ENCODE results near the gene HIRA. TPM values are rescaled to one million over a fixed set of nuclear protein-coding genes. Genes with fewer than 3 reads are reported as not detected.
A peak's percentile ranks its signal among the peaks of the same experiment; 100 is the strongest.
"Not testable (repeated sequence)": the region's sequence is repeated elsewhere in the genome, so short reads cannot be mapped to it uniquely, and the experiment has no call there.

HIRA gene
- total RNA-seq, 2 donors from 2014 or later: 26.9 to 34.9 TPM

DNA sequence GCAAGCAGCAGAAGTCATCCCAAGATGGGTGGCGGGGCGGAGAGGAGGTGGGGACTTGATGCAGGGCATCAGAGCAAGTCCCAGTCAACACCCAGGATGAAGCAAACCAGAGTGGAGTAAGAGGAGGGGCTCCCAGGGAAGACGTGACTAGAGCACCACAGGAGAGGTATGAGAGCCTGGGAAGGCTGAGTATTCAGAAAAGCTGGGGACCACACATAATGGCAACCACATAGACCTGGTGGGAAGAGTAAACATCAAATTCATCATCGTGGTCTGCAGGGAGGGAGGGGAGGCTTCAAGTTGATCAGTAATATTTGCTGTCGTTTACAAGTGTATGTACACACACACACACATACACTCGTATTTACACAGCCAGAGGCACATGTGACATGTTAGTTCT, 79.3 kb downstream of the HIRA start:
- intact Hi-C loops (cut with DNase I, micrococcal nuclease): no loop called here
- DNase-seq (no peak), ATAC-seq (no peak)

GRCh38 chr22:19351604-19352003, 79.9 kb downstream of the HIRA start:
- intact Hi-C loops (cut with DNase I, micrococcal nuclease): no loop called here
- no peak for DNase-seq
- no peak for ATAC-seq

DNA sequence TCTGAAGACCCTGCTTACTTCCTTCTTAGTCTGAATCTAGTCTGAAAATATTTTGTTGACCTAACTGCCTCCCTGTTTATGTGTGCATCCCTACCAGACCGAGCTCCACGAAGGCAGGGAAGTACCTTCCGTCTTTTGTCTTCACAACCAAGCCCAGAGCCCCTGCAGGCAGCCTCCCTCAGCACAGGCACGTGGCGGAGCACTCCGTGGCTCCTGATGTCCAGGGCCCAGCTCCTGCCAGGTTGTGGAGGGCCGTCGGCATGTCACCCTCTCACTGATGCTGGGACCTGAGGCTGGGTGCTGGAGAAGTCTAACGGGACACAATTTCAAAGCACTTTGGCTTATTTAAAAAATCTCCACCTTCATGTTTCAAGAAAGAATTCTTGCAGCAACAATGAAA, 80.6 kb downstream of the HIRA start:
- ATAC-seq (no peak), DNase-seq (no peak)
- intact Hi-C loops (cut with DNase I, micrococcal nuclease): no loop called here

DNA sequence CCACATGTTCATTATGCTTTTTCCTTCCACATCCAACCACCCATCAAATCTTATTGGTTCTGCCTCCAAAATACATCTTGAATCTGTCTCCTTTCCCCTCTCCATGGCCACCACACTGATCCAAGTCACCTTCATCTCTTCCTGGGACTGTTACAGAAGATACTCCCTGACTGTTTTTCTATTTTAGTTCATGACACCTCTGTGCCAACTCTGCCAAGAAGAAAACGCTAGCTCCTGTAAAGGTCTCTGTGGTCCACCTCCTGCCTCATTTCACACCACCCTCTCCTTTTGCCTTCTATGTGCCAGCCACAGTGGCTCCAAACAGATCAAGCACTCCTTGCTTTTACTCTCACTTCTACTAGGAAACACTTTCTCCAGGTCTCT, 81.1 kb downstream of the HIRA start:
- DNase-seq (no peak), ATAC-seq (no peak)
- intact Hi-C loops (cut with DNase I, micrococcal nuclease): no loop called here

DNA sequence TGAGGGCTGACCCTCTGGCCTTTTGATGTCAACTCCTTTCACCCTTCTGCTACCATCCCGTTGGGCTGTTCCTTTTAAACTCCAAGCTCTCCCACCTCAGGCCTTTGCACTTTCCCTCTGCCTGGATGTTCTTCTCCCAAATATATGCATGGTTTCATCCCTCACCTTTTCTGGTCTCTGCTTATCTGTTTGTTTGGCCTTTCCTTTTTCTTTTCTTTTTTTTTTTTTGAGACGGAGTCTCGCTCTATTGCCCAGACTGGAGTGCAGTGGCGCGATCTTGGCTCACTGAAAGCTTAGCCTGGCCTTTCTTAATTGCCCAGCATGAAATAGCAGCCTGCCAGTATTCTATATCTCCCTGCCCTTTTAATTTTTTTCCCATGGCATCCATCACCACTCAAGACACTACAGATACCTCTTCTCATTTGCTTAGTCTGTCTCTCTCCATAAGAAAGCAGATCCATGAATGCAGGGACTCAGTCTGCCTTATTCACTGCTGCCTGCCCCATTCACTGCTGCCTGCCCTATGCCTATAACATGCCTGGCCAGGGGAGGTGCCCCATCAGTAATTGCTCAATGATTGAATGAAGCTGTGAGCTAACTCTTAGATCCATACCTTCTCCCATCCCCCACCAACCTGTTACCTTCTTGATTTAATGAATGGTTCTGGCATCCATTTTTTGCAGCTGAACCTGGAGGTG, 81.6 kb downstream of the HIRA start:
- no peak for ATAC-seq
- DNase-seq: no peak

GRCh38 chr22:19346677-19347265, 84.8 kb downstream of the HIRA start:
- ATAC-seq (no peak), DNase-seq (no peak)
- intact Hi-C loops (cut with DNase I, micrococcal nuclease): no loop called here

More for the DNA sequence above, 81.6 kb downstream of the HIRA start:
- intact Hi-C loops (cut with DNase I, micrococcal nuclease): no loop called here

- intact Hi-C loops (cut with DNase I, micrococcal nuclease): no loop called here
- DNase-seq (no peak), ATAC-seq (no peak)
Measured at GRCh38 chr22:19344420-19344819, 87.1 kb downstream of the HIRA start.

DNA sequence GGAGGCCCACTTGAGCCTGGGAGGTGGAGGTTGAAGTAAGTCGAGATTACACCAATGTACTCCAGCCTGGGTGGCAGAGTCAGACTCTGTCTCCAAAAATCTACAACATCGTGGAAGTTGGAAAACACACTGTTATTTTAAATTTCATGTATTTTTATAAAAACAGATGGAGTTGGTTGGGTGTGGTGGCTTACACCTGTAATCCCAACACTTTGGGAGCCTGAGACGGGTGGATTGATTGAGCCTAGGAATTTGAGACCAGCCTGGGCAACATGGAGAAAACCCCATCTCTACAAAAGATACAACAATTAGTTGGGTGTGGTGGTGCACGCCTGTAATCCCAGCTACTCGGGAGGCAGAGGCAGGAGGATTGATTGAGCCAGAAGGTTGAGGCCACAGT, 88.1 kb downstream of the HIRA start:
- no peak for ATAC-seq
- no peak for DNase-seq
- intact Hi-C loops (cut with DNase I, micrococcal nuclease): no loop called here

DNA sequence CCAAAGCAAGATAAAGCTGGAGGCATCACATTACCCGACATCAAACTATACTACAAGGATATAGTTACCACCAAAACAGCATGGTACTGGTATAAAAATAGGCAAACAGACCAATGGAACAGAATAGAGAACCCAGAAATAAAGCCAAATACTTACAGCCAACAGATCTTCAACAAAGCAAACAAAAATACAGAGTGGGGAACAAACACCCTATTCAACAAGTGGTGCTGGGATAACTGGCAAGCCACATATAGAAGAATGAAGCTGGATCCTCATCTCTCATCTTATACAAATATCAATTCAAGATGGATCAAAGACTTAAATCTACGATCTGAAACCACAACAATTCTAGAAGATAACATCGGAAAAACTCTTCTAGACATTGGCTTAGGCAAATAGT, 90.0 kb downstream of the HIRA start:
- DNase-seq: no peak
- intact Hi-C loops (cut with DNase I, micrococcal nuclease): no loop called here
- ATAC-seq: no peak

DNA sequence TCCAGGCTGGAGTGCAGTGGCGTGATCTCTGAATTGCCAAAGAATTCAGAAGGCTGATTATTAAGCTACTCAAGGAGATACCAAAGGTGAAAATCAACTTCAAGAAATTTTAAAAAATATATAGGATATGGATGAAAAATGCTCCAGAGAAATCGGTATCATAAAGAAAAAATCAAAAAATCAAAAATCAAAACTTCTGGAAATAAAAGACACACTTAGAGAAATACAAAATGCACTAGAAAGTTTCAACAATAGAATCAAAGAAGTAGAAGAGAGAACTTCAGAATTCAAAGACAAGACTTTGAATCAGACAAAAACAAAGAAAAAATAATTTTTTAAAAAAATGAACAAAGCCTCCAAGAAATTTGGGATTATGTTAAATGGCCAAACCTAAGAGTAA, 94.4 kb downstream of the HIRA start:
- DNase-seq: no peak
- intact Hi-C loops (cut with DNase I, micrococcal nuclease): no loop called here
- no peak for ATAC-seq

GRCh38 chr22:19336133-19337075, 95.1 kb downstream of the HIRA start:
- peak; percentile 99 for ATAC-seq
- peak in 1 of 2 donors; percentile 18 for DNase-seq
- intact Hi-C loops (cut with DNase I, micrococcal nuclease): no loop called here

DNA sequence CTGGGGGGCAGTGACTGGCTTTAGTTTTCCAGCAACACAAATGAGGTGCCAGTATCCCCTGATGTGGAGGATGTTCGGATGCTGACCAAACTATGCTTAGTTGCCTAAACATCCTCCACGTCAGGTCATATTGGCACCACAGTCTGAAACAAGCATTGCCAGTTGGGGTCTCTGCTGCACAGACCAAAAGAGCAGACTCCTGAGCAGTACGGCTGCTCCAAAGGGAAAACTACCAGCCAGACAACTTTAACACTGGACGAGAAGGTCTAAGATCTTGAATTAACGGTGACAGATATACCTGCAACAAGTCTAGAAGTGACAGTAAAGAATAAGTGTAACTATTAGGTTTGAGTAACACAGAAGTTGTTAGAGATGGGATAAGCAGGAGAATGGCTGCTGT, 99.6 kb downstream of the HIRA start:
- intact Hi-C loops (cut with DNase I, micrococcal nuclease): no loop called here
- no peak for ATAC-seq
- DNase-seq: no peak

DNA sequence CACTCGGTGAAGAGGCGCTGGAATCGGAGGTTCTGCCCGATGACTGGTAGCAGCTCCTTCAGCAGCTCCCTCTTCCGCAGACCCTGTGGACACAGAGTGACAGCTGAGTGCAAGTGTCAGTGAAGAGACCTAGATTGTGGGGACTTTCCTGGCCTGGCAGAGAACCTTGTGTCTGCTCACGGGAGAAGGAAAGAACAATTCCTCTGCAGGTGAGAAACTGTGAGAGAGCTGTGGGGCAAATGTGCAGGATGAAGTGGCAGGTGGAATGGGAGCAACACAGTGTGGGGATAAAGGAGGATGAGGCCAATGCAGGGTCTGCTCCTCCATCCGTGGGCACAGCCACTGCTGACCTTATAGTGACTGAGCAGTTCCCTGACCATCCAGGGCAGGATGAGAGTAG, 100.1 kb downstream of the HIRA start:
- DNase-seq (no peak), ATAC-seq (no peak)
- intact Hi-C loops (cut with DNase I, micrococcal nuclease): no loop called here

DNA sequence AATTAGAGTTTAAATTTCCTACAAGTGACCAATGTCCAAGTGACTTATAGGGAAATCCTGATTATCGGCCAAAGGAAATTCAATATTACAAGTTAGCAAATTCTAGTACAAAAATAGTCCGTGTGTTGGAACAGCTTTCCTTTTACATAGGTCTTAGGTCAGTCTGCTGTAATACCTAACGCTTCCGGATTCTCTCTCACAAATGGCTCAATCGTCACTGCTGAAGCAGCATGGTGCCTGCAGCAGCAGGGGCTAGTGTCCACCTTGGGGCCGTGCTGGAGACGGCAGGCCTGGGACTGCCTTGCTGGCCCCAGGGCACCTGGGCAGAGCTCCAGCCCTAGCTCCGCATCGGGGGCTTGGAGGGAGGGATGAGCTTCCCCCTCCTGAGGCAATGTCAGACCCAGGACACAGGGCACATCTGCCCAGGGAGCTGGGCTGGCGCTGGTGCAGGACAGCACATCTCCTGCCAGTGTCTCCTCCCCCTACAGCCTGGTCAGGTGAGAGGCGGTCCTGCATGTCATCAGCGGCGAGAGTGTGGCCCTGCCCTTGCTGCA, 100.6 kb downstream of the HIRA start:
- ATAC-seq (no peak), DNase-seq (no peak)
- intact Hi-C loops (cut with DNase I, micrococcal nuclease): no loop called here

DNA sequence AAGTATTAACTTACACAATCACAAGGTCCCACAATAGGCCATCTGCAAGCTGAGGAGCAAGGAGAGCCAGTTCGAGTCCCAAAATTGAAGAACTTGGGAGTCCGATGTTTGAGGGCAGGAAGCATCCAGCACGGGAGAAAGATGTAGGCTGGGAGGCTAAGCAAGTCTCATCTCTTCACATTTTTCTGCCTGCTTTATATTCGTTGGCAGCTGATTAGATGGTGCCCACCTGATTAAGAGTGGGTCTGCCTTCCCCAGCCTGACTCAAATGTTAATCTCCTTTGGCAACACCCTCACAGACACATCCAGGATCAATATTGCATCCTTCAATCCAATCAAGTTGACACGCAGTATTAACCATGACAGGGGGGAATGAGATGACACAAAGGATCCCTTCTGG, 101.3 kb downstream of the HIRA start:
- ATAC-seq; DNase-seq; intact Hi-C loops (cut with DNase I, micrococcal nuclease): not testable (repeated sequence)

- ATAC-seq: no peak
- intact Hi-C loops (cut with DNase I, micrococcal nuclease): no loop called here
- DNase-seq: no peak
Measured at GRCh38 chr22:19329454-19329853, 102.1 kb downstream of the HIRA start.

- DNase-seq: no peak
- no peak for ATAC-seq
- intact Hi-C loops (cut with DNase I, micrococcal nuclease): no loop called here
Measured at GRCh38 chr22:19325296-19325948, 106.1 kb downstream of the HIRA start.

DNA sequence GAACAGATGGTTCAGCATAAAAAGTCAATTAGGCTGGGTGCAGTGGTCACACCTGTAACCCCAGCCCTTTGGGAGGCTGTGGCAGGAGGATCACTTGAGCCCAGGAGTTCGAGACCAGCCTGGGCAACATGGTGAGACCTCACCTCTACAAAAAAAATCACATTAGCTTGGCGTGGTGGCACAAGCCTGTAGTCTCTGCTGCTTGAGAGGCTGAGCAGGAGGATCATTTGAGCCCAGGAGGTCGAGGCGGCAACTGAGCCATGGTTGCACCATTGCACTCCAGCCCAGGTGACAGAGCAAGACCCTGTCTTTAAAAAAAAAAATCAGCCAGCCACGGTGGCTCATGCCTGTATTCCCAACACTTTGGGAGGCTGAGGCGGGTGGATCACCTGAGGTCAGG, 108.1 kb downstream of the HIRA start:
- intact Hi-C loops (cut with DNase I, micrococcal nuclease); ATAC-seq: not testable (repeated sequence)

GRCh38 chr22:19321757-19322156, 109.8 kb downstream of the HIRA start:
- intact Hi-C loops (cut with DNase I, micrococcal nuclease): no loop called here
- ATAC-seq (no peak), DNase-seq (no peak)

More for the DNA sequence above, 108.1 kb downstream of the HIRA start:
- DNase-seq: not testable (repeated sequence)

Measured in left colon (tissue), 2 donors.